HFF-Myc (cell line): ENCODE measurements around the gene RALY.

Experiments used
- DNase-seq: peaks from one replicate; pipeline ENCODE4 v3.0.0-alpha.2; 2011; ENCODE audit warnings: low read depth; ENCODE audit errors: extremely low read depth
- H3K4me3 ChIP-seq: replicated peaks from 2 replicates; pipeline ENCODE4 v1.5.1; 2011; ENCODE audit warnings: low read depth, mild to moderate bottlenecking, control low read depth, low read length
- CTCF ChIP-seq: IDR thresholded peaks from 2 replicates; pipeline ENCODE4 v1.5.1; 2012; ENCODE audit warnings: mild to moderate bottlenecking, low read depth, low read length, control low read depth; ENCODE audit errors: missing control alignments

The RALY gene

GRCh38 chr20:34089175-34089479, 95.4 kb downstream of the RALY start:
- no peak overlapping the region for H3K4me3 ChIP-seq
- no peak for TF ChIP-seq CTCF
- DNase-seq: no peak

GRCh38 chr20:34089655-34090345, 96.1 kb downstream of the RALY start:
- no peak overlapping the region for H3K4me3 ChIP-seq
- no peak for TF ChIP-seq CTCF
- no peak for DNase-seq

GRCh38 chr20:34090645-34091044, 96.9 kb downstream of the RALY start:
- H3K4me3 ChIP-seq: no peak overlapping the region
- no peak for TF ChIP-seq CTCF
- no peak for DNase-seq

DNA sequence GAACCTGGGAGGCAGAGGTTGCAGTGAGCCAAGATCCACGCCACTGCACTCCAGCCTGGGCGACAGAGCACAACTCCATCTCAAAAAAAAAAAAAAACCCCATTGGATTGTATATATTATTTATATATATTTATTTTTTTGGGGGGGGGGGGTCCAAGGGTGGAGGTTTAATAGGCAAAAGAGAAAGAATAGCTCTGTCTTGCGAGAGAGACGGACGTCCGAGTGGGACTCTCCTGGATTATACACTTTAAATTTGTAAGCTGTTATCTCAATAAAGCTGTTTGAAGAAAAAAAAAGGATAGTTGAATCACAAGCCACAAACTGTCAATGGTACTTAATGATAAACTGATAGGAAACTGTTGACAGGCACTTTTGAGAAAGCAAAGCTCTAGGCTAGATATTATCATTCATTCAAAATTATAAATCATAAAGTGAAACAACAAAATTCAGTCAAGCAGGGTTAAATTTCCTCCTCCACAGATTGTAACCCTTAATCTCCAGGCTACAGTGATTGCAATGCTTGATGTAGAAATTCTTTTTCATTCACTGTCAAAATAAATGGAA, 98.0 kb downstream of the RALY start:
- TF ChIP-seq CTCF: no peak
- no peak for DNase-seq
- no peak overlapping the region for H3K4me3 ChIP-seq

- DNase-seq: no peak
- no peak overlapping the region for H3K4me3 ChIP-seq
- no peak for TF ChIP-seq CTCF
Observed at GRCh38 chr20:34093895-34094294, 100.2 kb downstream of the RALY start.

DNA sequence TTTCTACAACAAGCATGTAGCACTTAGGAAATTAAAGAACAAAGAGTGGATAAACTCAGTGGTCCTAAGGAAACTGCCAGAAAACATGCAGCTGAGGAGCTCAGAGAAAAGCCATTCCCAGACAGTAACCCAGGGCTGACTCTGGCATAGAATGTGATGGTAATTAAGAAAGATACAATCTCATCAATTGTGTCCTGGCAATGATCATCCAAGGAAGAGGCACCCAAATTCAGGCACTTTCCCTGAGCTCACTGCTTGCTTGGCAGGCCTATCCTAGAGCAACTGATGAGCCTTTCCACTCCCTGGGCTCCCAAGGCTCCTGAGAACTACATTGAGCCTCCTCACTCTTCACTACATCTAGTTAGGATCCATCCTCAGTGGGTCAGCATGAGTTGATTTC, 102.1 kb downstream of the RALY start:
- DNase-seq: no peak
- no peak for TF ChIP-seq CTCF
- H3K4me3 ChIP-seq: no peak overlapping the region
